Ecto neural progenitor cell (in vitro differentiated cells): Measurements from ENCODE around the gene ULK1.
A peak's percentile ranks its signal among the peaks of the same experiment; 100 is the strongest.

Experiments used
- DNase-seq: peaks from one replicate; pipeline ENCODE4 v3.0.0-alpha.2; 2018; ENCODE audit warnings: low spot score

The ULK1 gene

GRCh38 chr12:131892711-131893604 is 1.5 kb upstream of the ULK1 start:
- DNase-seq: no peak

GRCh38 chr12:131893605-131894312 is 663 bp upstream of the ULK1 start:
- DNase-seq: no peak

- DNase-seq: peak; percentile 73
These were observed 688 bp downstream of the ULK1 start for GRCh38 chr12:131894981-131895639.

GRCh38 chr12:131895640-131896079 is 1.2 kb downstream of the ULK1 start:
- DNase-seq: no peak

GRCh38 chr12:131896080-131896810 is 1.8 kb downstream of the ULK1 start:
- peak; percentile 95 for DNase-seq

- DNase-seq: no peak
These were observed 2.4 kb downstream of the ULK1 start for GRCh38 chr12:131896811-131897270.

- no peak for DNase-seq
These were observed 2.9 kb downstream of the ULK1 start for GRCh38 chr12:131897276-131897675.

GRCh38 chr12:131897875-131898274 is 3.5 kb downstream of the ULK1 start:
- DNase-seq: no peak

GRCh38 chr12:131900397-131900796 is 6.0 kb downstream of the ULK1 start:
- no peak for DNase-seq

- DNase-seq: no peak
These were observed 7.3 kb downstream of the ULK1 start for GRCh38 chr12:131901431-131902331.

GRCh38 chr12:131902332-131903241 is 8.2 kb downstream of the ULK1 start:
- DNase-seq: no peak

GRCh38 chr12:131903270-131904255 is 9.1 kb downstream of the ULK1 start:
- no peak for DNase-seq

- DNase-seq: no peak
These were observed 9.9 kb downstream of the ULK1 start for GRCh38 chr12:131904346-131904745.

GRCh38 chr12:131905081-131905629 is 10.7 kb downstream of the ULK1 start:
- DNase-seq: no peak

- DNase-seq: no peak
These were observed 11.2 kb downstream of the ULK1 start for GRCh38 chr12:131905630-131906091.

GRCh38 chr12:131907379-131908091 is 13.1 kb downstream of the ULK1 start:
- no peak for DNase-seq
